HCT116 (cell line): ENCODE results near the gene CDYL. TPM values are rescaled to one million over a fixed set of nuclear protein-coding genes. Genes with fewer than 3 reads are reported as not detected.

ENCODE experiments used
- ATAC-seq: fragments of 200-7000 bp; cut with Tn5 transposase; 2 replicates; pipeline ENCODE4 v1.9.1; 2020; ENCODE audit warnings: mild to moderate bottlenecking, moderate library complexity
- BruUV-seq: library from RNA; stranded (reverse); fragments of 400-500 nt; replicated peaks from 2 replicates; lab custom pipeline; 2021; lab: Mats Ljungman, UMichigan
- CTCF ChIA-PET: fragments of 300-600 bp; sonication (Branson Sonifier 250); formaldehyde crosslinking; loops from one replicate; lab custom pipeline; 2021; ENCODE audit warnings: antibody characterized with exemption; lab: Charles Lee
- POLR2A ChIA-PET: fragments of 300-600, 350-600 bp; sonication (Branson Sonifier 250); formaldehyde crosslinking; loops from one replicate; lab custom pipeline; 2021; ENCODE audit warnings: antibody characterized with exemption; lab: Charles Lee
- RAD21 ChIA-PET, 2 experiments: fragments of 300-600 bp; sonication (Branson Sonifier 250); formaldehyde crosslinking; loops; one replicate each; lab custom pipeline; 2023; ENCODE audit warnings: low total read pairs in 2 of 2; ENCODE audit not compliant: uncharacterized antibody in 2 of 2, unreplicated experiment in 2 of 2, low non-redundant PET in 1 of 2; lab: Charles Lee
- DNase-seq: peaks from one replicate; pipeline ENCODE4 v3.0.0-alpha.2; 2010; ENCODE audit warnings: low read depth, low spot score
- H2AFZ ChIP-seq: fragments of 200-600 bp; shearing (Covaris generic), sonication (generic); 2 replicates; pipeline ENCODE4 v1.6.1; 2017; ENCODE audit warnings: low read depth, mixed run types, mixed read lengths, antibody characterized with exemption, low read length; ENCODE audit not compliant: poor library complexity, severe bottlenecking
- H3K27ac ChIP-seq: 2 replicates; pipeline ENCODE4 v1.5.1; 2012; ENCODE audit warnings: low read depth, low read length
- H3K27me3 ChIP-seq: fragments of 200-600 bp; sonication (generic); 2 replicates; pipeline ENCODE4 v1.6.1; 2016; ENCODE audit warnings: mixed run types, low read length, mixed read lengths; ENCODE audit not compliant: insufficient read depth
- H3K36me3 ChIP-seq, 2 experiments: fragments of 200-500 bp in 1 of 2; fragments of 200-600 bp in 1 of 2; sonication (Bioruptor generic) in 1 of 2; sonication (generic) in 1 of 2; 2 replicates each; pipeline versions ENCODE4 v1.5.1 to v1.6.1; 2014 to 2016; ENCODE audit warnings: low read length in 2 of 2, inconsistent platforms in 1 of 2, mixed read lengths in 1 of 2, mixed run types in 1 of 2; ENCODE audit not compliant: insufficient read depth in 2 of 2, control insufficient read depth in 1 of 2
- H3K4me1 ChIP-seq, 2 experiments: fragments of 200-600 bp in 1 of 2; sonication (generic) in 1 of 2; 2 replicates each; pipeline versions ENCODE4 v1.5.1 to v1.6.1; 2012 to 2017; ENCODE audit warnings: low read length in 2 of 2, inconsistent platforms in 1 of 2, mild to moderate bottlenecking in 1 of 2, mixed read lengths in 1 of 2, mixed run types in 1 of 2, moderate library complexity in 1 of 2; ENCODE audit not compliant: insufficient read depth in 2 of 2, control insufficient read depth in 1 of 2
- H3K4me2 ChIP-seq: fragments of 200-600 bp; sonication (generic); 2 replicates; pipeline ENCODE4 v1.6.1; 2017; ENCODE audit warnings: mixed run types, low read length, mixed read lengths
- H3K4me3 ChIP-seq, 2 experiments: fragments of 200-600 bp in 1 of 2; sonication (generic) in 1 of 2; replicated peaks in 1 of 2; 2 replicates each; pipeline ENCODE4 v1.5.1; 2011 to 2016; ENCODE audit warnings: low read length in 2 of 2, control low read depth in 1 of 2, low read depth in 1 of 2, mild to moderate bottlenecking in 1 of 2, mixed read lengths in 1 of 2, mixed run types in 1 of 2
- H3K79me2 ChIP-seq: fragments of 200-600 bp; sonication (generic); 2 replicates; pipeline ENCODE4 v1.6.1; 2017; ENCODE audit warnings: mild to moderate bottlenecking, mixed run types, low read length, moderate library complexity, mixed read lengths; ENCODE audit not compliant: insufficient read depth
- H3K9ac ChIP-seq: fragments of 200-600 bp; sonication (generic); 2 replicates; pipeline ENCODE4 v1.6.1; 2016; ENCODE audit warnings: low read length, mixed read lengths
- H3K9me2 ChIP-seq: fragments of 200-600 bp; sonication (generic), shearing (Covaris generic); 2 replicates; pipeline ENCODE4 v1.6.1; 2017; ENCODE audit warnings: mixed run types, mild to moderate bottlenecking, moderate library complexity; ENCODE audit not compliant: insufficient read depth
- H3K9me3 ChIP-seq, 2 experiments: fragments of 200-500 bp in 1 of 2; fragments of 200-600 bp in 1 of 2; sonication (Bioruptor generic) in 1 of 2; sonication (generic) in 1 of 2; 2 replicates each; pipeline ENCODE4 v1.6.1; 2014 to 2017; ENCODE audit warnings: low read length in 2 of 2, mixed read lengths in 2 of 2, inconsistent platforms in 1 of 2, low read depth in 1 of 2, mild to moderate bottlenecking in 1 of 2, mixed run types in 1 of 2, moderate library complexity in 1 of 2; ENCODE audit not compliant: control insufficient read depth in 1 of 2, insufficient read depth in 1 of 2
- H4K20me1 ChIP-seq: fragments of 200-600 bp; sonication (generic), shearing (Covaris generic); 2 replicates; pipeline ENCODE4 v1.6.1; 2017; ENCODE audit warnings: mixed run types, mild to moderate bottlenecking, moderate library complexity; ENCODE audit not compliant: insufficient read depth
- ATF3 ChIP-seq: IDR thresholded peaks from 2 replicates; pipeline ENCODE4 v1.6.1; 2012
- CBX3 ChIP-seq: IDR thresholded peaks from 2 replicates; pipeline ENCODE4 v1.6.1; 2012; ENCODE audit warnings: low read depth
- CTCF ChIP-seq, 3 experiments: fragments of 200-600 bp in 1 of 3; sonication (generic) in 1 of 3; IDR thresholded peaks in 2 of 3; conservative IDR thresholded peaks in 1 of 3; 2 replicates each; pipeline ENCODE4 v1.5.1; 2012 to 2017; ENCODE audit warnings: low read depth in 2 of 3, low read length in 2 of 3, antibody characterized with exemption in 1 of 3, borderline replicate concordance in 1 of 3, control low read depth in 1 of 3, mild to moderate bottlenecking in 1 of 3, mixed read lengths in 1 of 3, mixed run types in 1 of 3, moderate library complexity in 1 of 3; ENCODE audit not compliant: insufficient read depth in 1 of 3
- ELF1 ChIP-seq: IDR thresholded peaks from 2 replicates; pipeline ENCODE4 v1.6.1; 2012; ENCODE audit warnings: low read depth, borderline replicate concordance
- EZH2 ChIP-seq: fragments of 200-600 bp; sonication (generic); IDR thresholded peaks from 2 replicates; pipeline ENCODE4 v1.6.1; 2017; ENCODE audit warnings: antibody characterized with exemption, mixed run types
- EZH2phosphoT487 ChIP-seq: fragments of 200-600 bp; IDR thresholded peaks from 2 replicates; pipeline ENCODE4 v1.6.1; 2018; ENCODE audit warnings: antibody characterized with exemption, borderline replicate concordance
- MAX ChIP-seq: IDR thresholded peaks from 2 replicates; pipeline ENCODE4 v1.6.1; 2012
- POLR2A ChIP-seq: IDR thresholded peaks from 2 replicates; pipeline ENCODE4 v1.7.0; 2011; ENCODE audit warnings: borderline replicate concordance; ENCODE audit not compliant: insufficient read depth, insufficient read length; ENCODE audit errors: extremely low read depth
- POLR2AphosphoS5 ChIP-seq: IDR thresholded peaks from 2 replicates; pipeline ENCODE4 v1.6.1; 2011; ENCODE audit warnings: mild to moderate bottlenecking, low read depth, low read length, moderate library complexity
- RAD21 ChIP-seq: IDR thresholded peaks from 2 replicates; pipeline ENCODE4 v1.6.1; 2012; ENCODE audit warnings: low read depth, mild to moderate bottlenecking
- REST ChIP-seq: IDR thresholded peaks from 2 replicates; pipeline ENCODE4 v1.6.1; 2012; ENCODE audit warnings: low read depth
- SP1 ChIP-seq: IDR thresholded peaks from 2 replicates; pipeline ENCODE4 v1.6.1; 2012; ENCODE audit warnings: low read depth
- SRF ChIP-seq: IDR thresholded peaks from 2 replicates; pipeline ENCODE4 v1.6.1; 2012; ENCODE audit warnings: low read depth
- TCF7L2 ChIP-seq: IDR thresholded peaks from 2 replicates; pipeline ENCODE4 v1.7.0; 2011; ENCODE audit warnings: borderline replicate concordance, inconsistent platforms; ENCODE audit not compliant: insufficient read depth, insufficient read length; ENCODE audit errors: extremely low read depth
- YY1 ChIP-seq: IDR thresholded peaks from 2 replicates; pipeline ENCODE4 v1.6.1; 2011; ENCODE audit warnings: low read length, low read depth, moderate library complexity, mild to moderate bottlenecking; ENCODE audit not compliant: insufficient replicate concordance; ENCODE audit errors: extremely low read depth
- ZFX ChIP-seq: fragments of 450-650 bp; IDR thresholded peaks from 2 replicates; pipeline ENCODE4 v1.6.1; 2017
- ZNF274 ChIP-seq: fragments of 200-500 bp; sonication (Bioruptor generic); IDR thresholded peaks from 2 replicates; pipeline ENCODE4 v1.6.1; 2014; ENCODE audit warnings: mild to moderate bottlenecking, low read depth, low read length, inconsistent platforms
- intact Hi-C: fragments of 100-400 bp; cut with micrococcal nuclease; formaldehyde crosslinking; loops from 2 replicates; pipeline ENCODE4 v1.10.0; 2022
- total RNA-seq: library from RNA; stranded (reverse); gene quantifications from one replicate; pipeline ENCODE4 v1.2.1, GENCODE V29; 2021; ENCODE audit not compliant: unreplicated experiment

The CDYL gene
- total RNA-seq, 1 experiment from 2014 or later, result 42.6 TPM

GRCh38 chr6:4957521-4958231 is 181.5 kb downstream of the CDYL start:
- no peaks in the 10 kb centered on the region for H3K9me2 ChIP-seq
- TF ChIP-seq CTCF (IDR thresholded peaks at IDR 0.05 in 2 of 3, conservative IDR thresholded peaks at IDR 0.05 in 1 of 3; ENCODE audit: borderline replicate concordance in 1 of 3, insufficient read depth in 1 of 3, low read depth in 2 of 3, low read length in 2 of 3) (peak; percentile 29 to 51 (median 47); a peak in 4 of 6 replicates), SRF (no peak), ZNF274 (no peak), REST (no peak), ELF1 (no peak), RAD21 (peak; percentile 43), EZH2 (no peak), TCF7L2 (no peak), SP1 (no peak), ZFX (no peak), MAX (no peak), POLR2A (no peak), YY1 (no peak), POLR2AphosphoS5 (no peak), EZH2phosphoT487 (no peak), CBX3 (no peak), ATF3 (no peak)
- H3K4me1 ChIP-seq, result no peaks in the 10 kb centered on the region
- no peak overlapping the region for H3K4me2 ChIP-seq
- no peak overlapping the region for H3K27ac ChIP-seq
- intact Hi-C loops, result no loop called here
- BruUV-seq, result no TSS peak
- H3K79me2 ChIP-seq, result no peaks in the 10 kb centered on the region
- CTCF ChIA-PET, result interaction anchor here (0.9 kb wide), 1 partner anchor 10 kb away, joined by 3 read pairs; no protein-coding TSS in a partner anchor
- POLR2A ChIA-PET, result no interaction called here
- H4K20me1 ChIP-seq, result no peaks in the 10 kb centered on the region
- H2AFZ ChIP-seq, result no peak overlapping the region
- H3K27me3 ChIP-seq, result no peaks in the 10 kb centered on the region
- DNase-seq (no peak), ATAC-seq (peak; percentile 82)
- H3K4me3 ChIP-seq, result no peak overlapping the region
- H3K9ac ChIP-seq, result no peak overlapping the region
- H3K36me3 ChIP-seq, result no peaks in the 10 kb centered on the region
- RAD21 ChIA-PET, result no interaction called here
- H3K9me3 ChIP-seq, result no peaks in the 10 kb centered on the region
